ENCODE results near the gene MAJIN.

Gene MAJIN

DNA sequence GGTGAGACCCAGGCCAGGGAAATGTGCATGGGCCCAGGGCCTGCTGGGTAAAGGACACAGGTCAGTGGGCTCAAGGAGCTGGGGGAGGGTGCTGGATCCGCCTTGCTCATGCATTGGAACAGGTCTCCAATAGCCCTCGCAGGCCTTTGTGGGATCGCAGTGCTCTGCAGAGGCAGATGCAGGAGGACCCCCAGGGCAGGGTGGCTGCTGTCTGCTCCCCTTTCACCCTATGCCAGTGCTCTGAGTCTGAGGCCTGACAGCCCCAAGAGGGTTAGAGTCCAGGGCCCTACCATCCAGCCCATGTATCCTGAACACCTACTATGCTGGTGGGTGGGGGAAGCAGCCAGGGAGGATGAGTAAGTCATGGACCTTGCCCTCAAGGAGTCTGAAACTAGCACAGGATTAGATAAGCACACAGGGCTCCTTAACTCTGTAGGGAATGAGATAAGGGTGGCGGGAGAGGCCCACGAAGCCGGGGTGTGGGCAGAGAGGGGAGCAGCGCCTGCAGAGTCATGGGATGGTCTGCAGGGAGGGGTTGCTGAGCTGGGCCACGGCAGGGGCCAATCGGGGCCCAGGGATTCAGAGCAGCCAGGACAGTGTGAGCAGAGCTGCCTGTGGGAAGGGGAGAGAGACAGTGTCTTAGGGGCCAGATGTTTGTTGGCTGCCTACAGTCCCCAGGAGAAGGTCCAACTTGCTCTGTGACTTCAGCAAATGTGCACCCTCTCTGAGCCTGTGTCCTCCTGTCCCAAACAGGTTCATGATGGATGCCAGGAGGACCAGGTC is 83.0 kb downstream of the MAJIN start:
- DNase-seq = no peak

DNA sequence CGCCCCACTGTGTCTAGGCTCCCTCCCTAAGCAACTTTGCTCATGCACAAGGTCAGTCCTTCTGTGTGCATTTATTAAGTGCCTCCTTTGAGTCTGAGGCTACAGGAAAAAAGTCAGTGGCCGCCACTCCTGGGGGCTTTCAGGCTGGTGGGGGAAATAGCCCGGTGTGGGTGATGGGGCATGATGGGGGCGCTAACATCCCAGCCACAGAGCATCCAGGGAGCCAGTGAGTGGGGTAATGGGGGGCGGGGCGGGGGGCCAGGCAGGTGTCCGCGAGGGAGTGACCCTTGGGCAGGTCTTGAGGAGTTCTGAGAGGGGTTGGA is 83.5 kb downstream of the MAJIN start:
- DNase-seq = no peak

All from SW 1271 (cell line).